GM12878 (cell line): ENCODE results near the gene PKHD1. TPM values are rescaled to one million over a fixed set of nuclear protein-coding genes. Genes with fewer than 3 reads are reported as not detected.

Experiments used
- ATAC-seq: fragments of 200-7000 bp; cut with Tn5 transposase; 3 replicates; pipeline ENCODE4 v1.9.1; 2020; ENCODE audit warnings: mild to moderate bottlenecking, moderate library complexity
- BruUV-seq: library from RNA; stranded (reverse); fragments of 400-500 nt; replicated peaks from 2 replicates; lab custom pipeline; 2021; lab: Mats Ljungman, UMichigan
- CTCF ChIA-PET: fragments of 300-600 bp; sonication (Branson Sonifier 250); formaldehyde crosslinking; extraction: SDS; loops from one replicate; lab custom pipeline; 2021; ENCODE audit warnings: inconsistent platforms; lab: Yijun Ruan, JAX
- POLR2A ChIA-PET: fragments of 350-600 bp; formaldehyde crosslinking; extraction: SDS; loops from one replicate; lab custom pipeline; 2021; ENCODE audit warnings: inconsistent platforms; lab: Charles Lee
- RAD21 ChIA-PET: fragments of 300-600 bp; sonication (Branson Sonifier 250); formaldehyde crosslinking; loops from one replicate; lab custom pipeline; 2023; ENCODE audit warnings: antibody characterized with exemption; ENCODE audit not compliant: unreplicated experiment; lab: Charles Lee
- SMC1A ChIA-PET: fragments of 300-600 bp; sonication (Branson Sonifier 250); formaldehyde crosslinking; loops from one replicate; lab custom pipeline; 2023; ENCODE audit not compliant: unreplicated experiment, uncharacterized antibody; lab: Charles Lee
- DNase-seq: peaks from one replicate; pipeline ENCODE4 v3.0.0-alpha.2; 2011; ENCODE audit warnings: low read depth, low spot score
- FAIRE-seq: peaks from 3 replicates; lab custom pipeline; 2011; peaks lifted over from hg19 to GRCh38; lab: Jason Lieb, UNC
- H2AFZ ChIP-seq: 2 replicates; pipeline ENCODE4 v1.6.0; 2011; ENCODE audit warnings: low read depth, low read length, control low read depth; ENCODE audit not compliant: control insufficient read depth
- H3K27ac ChIP-seq: 2 replicates; pipeline ENCODE4 v1.5.1; 2011; ENCODE audit warnings: control low read depth; ENCODE audit not compliant: control insufficient read depth, insufficient read depth
- H3K27me3 ChIP-seq, 2 experiments: replicated peaks in 1 of 2; 2 replicates each; pipeline versions ENCODE4 v1.6.0 to v1.6.1; 2011; ENCODE audit warnings: low read length in 1 of 2; ENCODE audit not compliant: control insufficient read depth in 2 of 2, insufficient read depth in 2 of 2
- H3K36me3 ChIP-seq, 2 experiments: 2 replicates each; pipeline ENCODE4 v1.5.1; 2011; ENCODE audit warnings: low read length in 1 of 2; ENCODE audit not compliant: control insufficient read depth in 2 of 2, insufficient read depth in 2 of 2
- H3K4me1 ChIP-seq: 2 replicates; pipeline ENCODE4 v1.6.1; 2011; ENCODE audit warnings: mild to moderate bottlenecking, low read length, moderate library complexity, mixed read lengths; ENCODE audit not compliant: control insufficient read depth, insufficient read depth
- H3K4me2 ChIP-seq: 2 replicates; pipeline ENCODE4 v1.6.0; 2011; ENCODE audit warnings: control low read depth; ENCODE audit not compliant: control insufficient read depth, insufficient read depth
- H3K4me3 ChIP-seq: fragments of 200-600 bp; sonication (generic); 2 replicates; pipeline ENCODE4 v1.5.1; 2016
- H3K79me2 ChIP-seq: 2 replicates; pipeline ENCODE4 v1.6.0; 2011; ENCODE audit warnings: low read length; ENCODE audit not compliant: control insufficient read depth, insufficient read depth
- H3K9ac ChIP-seq: 2 replicates; pipeline ENCODE4 v1.8.0; 2011; ENCODE audit warnings: low read length, control low read depth, mixed read lengths; ENCODE audit not compliant: control insufficient read depth, insufficient read depth
- H3K9me3 ChIP-seq: replicated peaks from 3 replicates; pipeline ENCODE4 v1.5.1; 2011; ENCODE audit warnings: mild to moderate bottlenecking, low read length; ENCODE audit not compliant: control insufficient read depth, insufficient read depth
- H4K20me1 ChIP-seq: 2 replicates; pipeline ENCODE4 v1.6.0; 2011; ENCODE audit not compliant: control insufficient read depth, insufficient read depth
- GABPA ChIP-seq: IDR thresholded peaks from 2 replicates; pipeline ENCODE4 v1.6.1; 2014; ENCODE audit warnings: antibody characterized with exemption, low read depth, mild to moderate bottlenecking, inconsistent platforms
- IKZF1 ChIP-seq: fragments of 450-650 bp; conservative IDR thresholded peaks from 2 replicates; pipeline ENCODE4 v1.6.1; 2017; ENCODE audit warnings: antibody characterized with exemption, mild to moderate bottlenecking
- IKZF2 ChIP-seq, 2 experiments: fragments of 450-650 bp; IDR thresholded peaks; 2 replicates each; pipeline ENCODE4 v1.6.1; 2017; ENCODE audit warnings: mild to moderate bottlenecking in 2 of 2, moderate library complexity in 2 of 2
- IRF4 ChIP-seq: IDR thresholded peaks from 2 replicates; pipeline ENCODE4 v1.6.1; 2011; ENCODE audit warnings: low read depth, low read length
- KAT2A ChIP-seq: conservative IDR thresholded peaks from 2 replicates; pipeline ENCODE4 v1.6.1; 2011; ENCODE audit warnings: low read depth, low read length; ENCODE audit not compliant: control insufficient read depth
- MYB ChIP-seq: fragments of 150-350 bp; IDR thresholded peaks from 2 replicates; pipeline ENCODE4 v1.6.1; 2014; ENCODE audit warnings: mild to moderate bottlenecking, low read depth, low read length, borderline replicate concordance
- NR2C1 ChIP-seq: fragments of 450-650 bp; IDR thresholded peaks from 2 replicates; pipeline ENCODE4 v1.6.1; 2017; ENCODE audit warnings: antibody characterized with exemption, mild to moderate bottlenecking, moderate library complexity
- NRF1 ChIP-seq: conservative IDR thresholded peaks from 2 replicates; pipeline ENCODE4 v1.6.1; 2011; ENCODE audit warnings: mild to moderate bottlenecking, low read depth, low read length, improper control_type of control experiment
- RCOR1 ChIP-seq: conservative IDR thresholded peaks from 2 replicates; pipeline ENCODE4 v1.6.1; 2012; ENCODE audit warnings: low read depth, low read length, improper control_type of control experiment
- RELB ChIP-seq: fragments of 450-650 bp; IDR thresholded peaks from 2 replicates; pipeline ENCODE4 v1.6.1; 2017; ENCODE audit warnings: low read depth, mild to moderate bottlenecking, moderate library complexity
- SPI1 ChIP-seq: IDR thresholded peaks from 2 replicates; pipeline ENCODE4 v1.6.1; 2011; ENCODE audit warnings: low read depth, mild to moderate bottlenecking, low read length, moderate library complexity, borderline replicate concordance; ENCODE audit not compliant: insufficient read depth
- STAT3 ChIP-seq: IDR thresholded peaks from 2 replicates; pipeline ENCODE4 v1.6.1; 2011; ENCODE audit warnings: low read depth, low read length, improper control_type of control experiment
- SUPT20H ChIP-seq: IDR thresholded peaks from 2 replicates; pipeline ENCODE4 v1.6.1; 2011; ENCODE audit warnings: low read depth, mild to moderate bottlenecking, low read length, moderate library complexity, borderline replicate concordance; ENCODE audit not compliant: control insufficient read depth
- ZNF384 ChIP-seq: IDR thresholded peaks from 2 replicates; pipeline ENCODE4 v1.6.1; 2012; ENCODE audit warnings: low read depth, mild to moderate bottlenecking, low read length, improper control_type of control experiment, borderline replicate concordance
- WGBS: methylation state at CpG from one replicate; pipeline ENCODE4 v1.1.6; 2016; ENCODE audit warnings: low lambda C conversion rate; ENCODE audit not compliant: insufficient replicate concordance, insufficient coverage; ENCODE audit errors: missing lambda C conversion rate; 5-methylcytosine and 5-hydroxymethylcytosine counted together
- in situ Hi-C: fragments of 300-500 bp; cut with MboI; formaldehyde crosslinking; loops from 9 replicates; pipeline ENCODE4 v1.14.3; 2018; ENCODE audit warnings: mixed read lengths
- intact Hi-C: fragments of 100-400 bp; cut with micrococcal nuclease; formaldehyde crosslinking; loops from one replicate; pipeline ENCODE4 v1.14.2; 2022; ENCODE audit not compliant: unreplicated experiment
- polyA plus RNA-seq, 11 experiments: library from polyadenylated mRNA; depleted of rRNA in 4 of 11; unstranded in 6 of 11; stranded (reverse) in 5 of 11; fragments of >200 nt; fragmentation: Nextera tagmentation in 4 of 11; fragmentation: Illumina TruSeq in 1 of 11; extraction: Ambion mirVana in 4 of 11; extraction: Trizol in 1 of 11; gene quantifications; 1 replicate in 1 of 11; 2 replicates in 10 of 11; pipeline versions ENCODE4 v1.2.1 to v1.2.3, GENCODE V29; 2011 to 2016; ENCODE audit warnings: inconsistent platforms in 2 of 11, missing spikeins in 2 of 11, low read depth in 1 of 11
- total RNA-seq, 4 experiments: library from RNA; depleted of rRNA in 3 of 4; stranded (reverse); fragments of >200 nt in 3 of 4; fragmentation: Illumina TruSeq in 1 of 4; extraction: Trizol in 1 of 4; gene quantifications; 2 replicates each; pipeline versions ENCODE4 v1.2.1 to v1.2.3, GENCODE V29; 2013 to 2021

PKHD1 gene
- total and polyA plus RNA-seq, 10 of the 15 experiments (the other 5 are each of a cell fraction or from before 2014, with no cell fraction given), result under 0.01 to 0.90 (median 0.02) TPM; not detected in 1

- ChIA-PET CTCF (interaction anchor here (0.6 to 0.8 kb wide), 2 partner anchors 127 to 218 kb away, joined by 3 read pairs; no protein-coding TSS in a partner anchor), POLR2A (interaction anchor here (0.6 kb wide), 1 partner anchor 80 kb away, joined by 3 read pairs; no protein-coding TSS in a partner anchor)
- 18% methylated on average over 5 of the region's 5 CpGs for WGBS
Observed at GRCh38 chr6:51678905-51679620, 408.4 kb downstream of the PKHD1 start.

More at GRCh38 chr6:51678905-51679620, 408.4 kb downstream of the PKHD1 start:
- no peak overlapping the region for H3K27ac ChIP-seq
- H2AFZ ChIP-seq, result no peak overlapping the region
- H3K79me2 ChIP-seq, result no peaks in the 10 kb centered on the region
- no TSS peak for BruUV-seq
- ChIA-PET SMC1A (interaction anchor here (0.6 to 1.4 kb wide), 6 partner anchors 13 to 554 kb away, joined by 3 to 4 read pairs (median 3); no protein-coding TSS in a partner anchor), RAD21 (no interaction called here)
- DNase-seq (peak; percentile 19), FAIRE-seq (no peak), ATAC-seq (peak; percentile 92)
- in situ Hi-C loops (no loop called here), intact Hi-C loops (no loop called here)
- no peaks in the 10 kb centered on the region for H3K9me3 ChIP-seq
- no peak overlapping the region for H3K4me2 ChIP-seq
- H3K4me1 ChIP-seq, result no peaks in the 10 kb centered on the region
- no peaks in the 10 kb centered on the region for H3K27me3 ChIP-seq
- H4K20me1 ChIP-seq, result no peaks in the 10 kb centered on the region
- H3K9ac ChIP-seq, result no peak overlapping the region
- no peaks in the 10 kb centered on the region for H3K36me3 ChIP-seq
- H3K4me3 ChIP-seq, result 0 out of 2 replicates have a peak overlapping the region, but pooled peaks have one; percentile 26
- TF ChIP-seq NR2C1 (no peak), KAT2A (no peak), RCOR1 (no peak), STAT3 (no peak), GABPA (0 out of 2 replicates have a peak, but pooled peaks have one; percentile 20), SUPT20H (no peak), RELB (0 out of 2 replicates have a peak, but pooled peaks have one; percentile 22), SPI1 (peak; percentile 48; the same call in 1 of the 2 replicates), IKZF2 (IDR thresholded peaks at IDR 0.05) (peak; percentile 21 to 37; a peak in 1 of 4 replicates), ZNF384 (0 out of 2 replicates have a peak, but pooled peaks have one; percentile 38), NRF1 (no peak), IRF4 (no peak), MYB (no peak), IKZF1 (peak; percentile 30; the same call in 1 of the 2 replicates)
